Fibroblast of the aortic adventitia (primary cell): ENCODE data around the gene KANK4. TPM values are rescaled to one million over a fixed set of nuclear protein-coding genes. Genes with fewer than 3 reads are reported as not detected.

Experiments used
- DNase-seq: peaks from one replicate; pipeline ENCODE4 v3.0.0-alpha.2; 2010; ENCODE audit warnings: low read depth
- H3K4me3 ChIP-seq: 2 replicates; pipeline ENCODE4 v1.5.1; 2011; ENCODE audit warnings: low read depth, mild to moderate bottlenecking, control low read depth, low read length, moderate library complexity
- total RNA-seq: library from RNA; depleted of rRNA; stranded (reverse); fragments of >200 nt; gene quantifications from 2 replicates; pipeline ENCODE4 v1.2.3, GENCODE V29; 2012; ENCODE audit warnings: low replicate concordance
- TF ChIP-seq, protein P1 (sequence below): IDR thresholded peaks from 2 replicates; pipeline ENCODE4 v1.5.1; 2011; ENCODE audit warnings: mild to moderate bottlenecking, low read length, control low read depth, inconsistent platforms; ENCODE audit not compliant: insufficient read depth

Gene KANK4
- total RNA-seq, 1 donor, result 0.09 TPM

DNA sequence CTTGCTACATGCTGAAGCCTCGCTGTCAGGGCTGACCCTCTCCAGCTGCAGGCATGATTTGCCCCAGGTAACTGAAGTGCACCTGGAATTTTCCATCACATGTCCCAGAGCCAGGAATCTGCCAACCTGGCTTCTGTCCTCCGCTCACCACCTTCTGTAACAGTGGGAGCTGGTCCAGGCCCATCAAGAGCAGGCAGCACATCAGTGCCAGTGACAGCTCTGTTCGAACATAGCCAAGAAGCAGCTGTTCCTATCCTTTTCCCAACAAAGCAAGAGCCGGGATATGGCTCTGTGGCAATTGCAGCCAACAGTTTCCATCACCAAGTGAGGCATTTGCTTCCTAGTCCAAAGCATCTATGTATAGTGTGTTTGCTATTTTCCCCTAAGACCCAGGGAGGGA, 42.2 kb upstream of the KANK4 start:
- H3K4me3 ChIP-seq, result no peak overlapping the region
- DNase-seq, result no peak
- TF ChIP-seq, protein P1, sequence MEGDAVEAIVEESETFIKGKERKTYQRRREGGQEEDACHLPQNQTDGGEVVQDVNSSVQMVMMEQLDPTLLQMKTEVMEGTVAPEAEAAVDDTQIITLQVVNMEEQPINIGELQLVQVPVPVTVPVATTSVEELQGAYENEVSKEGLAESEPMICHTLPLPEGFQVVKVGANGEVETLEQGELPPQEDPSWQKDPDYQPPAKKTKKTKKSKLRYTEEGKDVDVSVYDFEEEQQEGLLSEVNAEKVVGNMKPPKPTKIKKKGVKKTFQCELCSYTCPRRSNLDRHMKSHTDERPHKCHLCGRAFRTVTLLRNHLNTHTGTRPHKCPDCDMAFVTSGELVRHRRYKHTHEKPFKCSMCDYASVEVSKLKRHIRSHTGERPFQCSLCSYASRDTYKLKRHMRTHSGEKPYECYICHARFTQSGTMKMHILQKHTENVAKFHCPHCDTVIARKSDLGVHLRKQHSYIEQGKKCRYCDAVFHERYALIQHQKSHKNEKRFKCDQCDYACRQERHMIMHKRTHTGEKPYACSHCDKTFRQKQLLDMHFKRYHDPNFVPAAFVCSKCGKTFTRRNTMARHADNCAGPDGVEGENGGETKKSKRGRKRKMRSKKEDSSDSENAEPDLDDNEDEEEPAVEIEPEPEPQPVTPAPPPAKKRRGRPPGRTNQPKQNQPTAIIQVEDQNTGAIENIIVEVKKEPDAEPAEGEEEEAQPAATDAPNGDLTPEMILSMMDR, result no peak

DNA sequence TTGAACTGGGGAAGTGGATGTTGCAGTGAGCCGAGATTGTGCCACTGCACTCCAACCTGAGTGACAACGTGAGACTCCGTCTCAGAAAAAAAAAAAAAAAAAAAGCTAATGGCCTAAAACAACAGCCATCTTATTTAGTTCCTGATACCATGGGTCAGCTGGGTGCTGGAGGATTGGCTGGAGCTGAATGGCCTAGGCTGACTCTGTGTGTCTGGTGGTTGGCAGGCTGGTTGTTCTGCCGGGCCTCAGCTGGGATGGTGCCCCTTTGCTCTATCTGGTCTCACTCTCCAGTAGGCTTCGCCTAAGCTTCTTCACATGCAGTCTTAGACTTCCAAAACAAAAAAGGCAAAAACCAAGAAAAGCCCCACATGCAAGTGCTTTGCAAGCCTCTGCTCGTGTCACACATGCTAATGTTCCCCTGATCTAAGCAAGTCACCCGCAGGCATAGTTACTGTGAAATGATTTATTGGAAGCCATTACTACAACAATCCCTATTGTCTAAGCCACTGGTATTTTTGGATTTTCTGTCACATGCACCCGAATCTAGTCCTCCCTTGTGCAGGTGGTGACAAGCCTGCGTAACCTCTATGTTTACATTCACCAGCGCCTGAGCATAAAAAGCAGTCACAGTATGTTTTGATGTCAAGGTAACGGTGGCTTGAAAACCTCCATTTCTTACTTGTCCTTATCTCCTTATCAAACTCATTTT, 39.6 kb upstream of the KANK4 start:
- TF ChIP-seq, protein P1, result no peak

DNA sequence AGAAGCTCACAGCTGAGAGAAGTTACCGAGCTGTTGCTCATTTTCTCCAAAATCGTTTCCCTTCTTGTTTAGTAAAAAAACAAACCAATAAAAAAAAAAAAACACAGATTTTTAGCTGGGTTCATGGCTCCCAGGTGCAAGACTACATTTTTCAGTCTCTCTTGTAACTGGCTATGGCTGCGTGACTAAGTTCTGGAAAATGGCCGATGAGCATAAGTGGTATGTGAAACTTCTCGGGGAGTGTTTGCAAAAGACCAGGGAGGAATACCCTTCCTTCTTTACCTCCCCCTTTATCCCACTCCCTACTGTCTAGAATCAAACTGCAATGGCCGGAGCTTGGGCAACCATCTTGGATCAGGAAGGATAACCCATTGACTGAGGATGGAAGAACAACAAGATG, 38.7 kb upstream of the KANK4 start:
- H3K4me3 ChIP-seq, result no peak overlapping the region
- no peak for DNase-seq
- TF ChIP-seq, protein P1, result no peak

More for the DNA sequence above, 39.6 kb upstream of the KANK4 start:
- no peak for DNase-seq
- H3K4me3 ChIP-seq, result no peak overlapping the region

DNA sequence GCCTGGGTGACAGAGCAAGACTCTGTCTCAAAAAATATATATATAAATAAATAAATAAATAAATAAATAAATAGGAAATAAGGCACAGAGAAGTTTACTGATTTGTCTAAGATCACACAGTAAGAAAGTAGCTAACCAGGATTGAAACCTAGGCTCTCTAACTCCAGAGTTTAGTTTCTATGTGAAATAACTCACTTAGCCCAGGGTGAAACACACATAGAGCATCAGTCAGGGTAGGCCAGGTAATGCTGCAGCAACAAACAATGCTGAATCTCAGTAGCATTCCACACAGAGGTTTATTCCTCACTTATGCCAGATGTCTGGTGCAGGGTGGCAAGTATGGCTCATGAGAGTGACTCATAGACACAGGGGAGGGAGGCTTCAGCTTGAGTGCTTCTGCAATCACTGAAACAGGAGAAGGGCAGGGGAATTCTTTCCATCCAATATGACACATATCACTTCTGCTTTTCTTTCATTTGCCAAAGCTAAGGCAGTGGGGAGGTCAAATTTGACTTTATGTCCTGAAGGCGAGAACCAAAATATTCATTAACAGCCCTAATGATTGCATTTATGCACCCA, 37.1 kb upstream of the KANK4 start:
- peak; percentile 48 for DNase-seq
- TF ChIP-seq, protein P1, result no peak
- H3K4me3 ChIP-seq, result no peak overlapping the region

DNA sequence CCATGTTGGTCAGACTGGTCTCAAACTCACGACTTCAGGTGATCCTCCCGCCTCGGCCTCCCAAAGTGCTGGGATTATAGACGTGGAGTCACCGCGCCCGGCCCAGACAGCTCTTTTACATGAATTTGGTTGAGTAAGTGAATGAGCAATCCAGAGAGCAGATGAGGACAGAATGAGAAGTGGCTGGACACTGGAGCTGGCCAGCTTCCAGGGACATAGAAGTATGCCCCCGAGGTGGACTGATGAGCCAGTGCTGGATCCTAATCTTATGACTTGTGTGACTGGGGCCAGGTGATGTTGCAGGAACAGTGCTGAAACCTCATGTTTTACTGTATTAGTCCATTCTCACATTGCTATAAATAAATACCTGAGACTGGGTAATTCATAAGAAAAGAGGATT, 35.9 kb upstream of the KANK4 start:
- TF ChIP-seq, protein P1, result no peak
- DNase-seq, result no peak
- H3K4me3 ChIP-seq, result no peak overlapping the region

DNA sequence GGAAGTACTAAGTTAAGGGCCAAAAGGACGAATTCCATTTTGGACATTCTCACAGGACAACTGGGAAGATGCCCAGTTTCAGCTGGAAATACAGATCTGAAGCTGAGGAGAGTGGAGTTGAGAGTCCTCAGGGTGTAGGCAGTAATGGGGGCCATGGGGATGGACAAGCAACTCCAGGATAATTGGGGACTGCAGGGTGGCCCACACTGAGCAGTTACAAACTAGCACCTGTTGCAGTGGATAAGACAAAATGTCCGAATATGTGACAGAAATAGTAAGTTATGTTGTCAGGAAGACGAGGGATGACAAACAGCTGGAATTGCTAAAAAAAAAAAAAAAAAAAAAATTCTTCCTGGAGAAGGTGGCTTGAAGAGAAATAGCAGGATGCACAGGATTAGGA, 34.6 kb upstream of the KANK4 start:
- TF ChIP-seq, protein P1, result no peak
- H3K4me3 ChIP-seq, result no peak overlapping the region
- no peak for DNase-seq
